RWPE1 (cell line): Measurements from ENCODE around the gene KRT24.

Experiments
- CTCF ChIA-PET: fragments of 350-600 bp; sonication (Branson Sonifier 250); formaldehyde crosslinking; extraction: SDS; loops from one replicate; lab custom pipeline; 2021; lab: Yijun Ruan, JAX
- POLR2A ChIA-PET: fragments of 400-600 bp; formaldehyde crosslinking; extraction: SDS; loops from one replicate; lab custom pipeline; 2020; ENCODE audit warnings: antibody characterized with exemption; ENCODE audit not compliant: low non-redundant PET; lab: Yijun Ruan, JAX
- DNase-seq: peaks from one replicate; pipeline ENCODE4 v3.0.0; 2012; ENCODE audit warnings: low spot score
- H3K27ac ChIP-seq: fragments of 450-650 bp; 2 replicates; pipeline ENCODE4 v1.5.1; 2017
- CTCF ChIP-seq: fragments of 450-650 bp; conservative IDR thresholded peaks from 2 replicates; pipeline ENCODE4 v1.5.1; 2017; ENCODE audit warnings: low read depth, mild to moderate bottlenecking

The KRT24 gene

GRCh38 chr17:40699853-40700252 is 3.7 kb downstream of the KRT24 start:
- POLR2A ChIA-PET, result no interaction called here

DNA sequence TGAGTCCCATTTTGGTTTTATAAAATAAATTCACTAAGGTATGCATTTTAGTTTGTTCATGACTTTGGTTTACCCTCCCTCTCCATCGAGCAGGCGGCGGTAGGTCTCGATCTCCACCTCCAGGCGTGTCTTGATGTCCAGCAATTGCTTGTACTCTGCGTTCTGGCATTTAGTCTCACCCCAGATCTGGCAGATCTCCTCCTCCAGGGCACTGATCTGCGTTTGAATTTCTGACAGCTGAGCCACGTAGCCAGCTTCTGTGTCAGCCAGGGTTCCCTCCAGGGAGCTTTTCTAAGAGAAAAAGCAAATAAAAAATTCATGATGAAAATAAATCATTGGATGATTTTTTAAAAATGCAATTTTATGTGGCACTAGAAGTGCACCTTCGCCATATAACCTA is 4.2 kb downstream of the KRT24 start:
- CTCF ChIA-PET, result no interaction called here
- DNase-seq, result no peak
- POLR2A ChIA-PET, result no interaction called here
- H3K27ac ChIP-seq, result no peak overlapping the region
- no peak for TF ChIP-seq CTCF

More at GRCh38 chr17:40699853-40700252, 3.7 kb downstream of the KRT24 start:
- no peak for DNase-seq
- no peak for TF ChIP-seq CTCF
- no peak overlapping the region for H3K27ac ChIP-seq
- CTCF ChIA-PET, result no interaction called here

GRCh38 chr17:40697297-40697696 is 6.3 kb downstream of the KRT24 start:
- CTCF ChIA-PET, result interaction anchor here (0.7 to 1.1 kb wide), 3 partner anchors 39 to 82 kb away, joined by 3 to 4 read pairs (median 3); no protein-coding TSS in a partner anchor
- POLR2A ChIA-PET, result no interaction called here
- TF ChIP-seq CTCF, result no peak
- no peak overlapping the region for H3K27ac ChIP-seq
- no peak for DNase-seq

GRCh38 chr17:40696651-40697072 is 6.9 kb downstream of the KRT24 start:
- CTCF ChIA-PET, result no interaction called here
- no peak overlapping the region for H3K27ac ChIP-seq
- no peak for TF ChIP-seq CTCF
- POLR2A ChIA-PET, result no interaction called here
- DNase-seq, result no peak

DNA sequence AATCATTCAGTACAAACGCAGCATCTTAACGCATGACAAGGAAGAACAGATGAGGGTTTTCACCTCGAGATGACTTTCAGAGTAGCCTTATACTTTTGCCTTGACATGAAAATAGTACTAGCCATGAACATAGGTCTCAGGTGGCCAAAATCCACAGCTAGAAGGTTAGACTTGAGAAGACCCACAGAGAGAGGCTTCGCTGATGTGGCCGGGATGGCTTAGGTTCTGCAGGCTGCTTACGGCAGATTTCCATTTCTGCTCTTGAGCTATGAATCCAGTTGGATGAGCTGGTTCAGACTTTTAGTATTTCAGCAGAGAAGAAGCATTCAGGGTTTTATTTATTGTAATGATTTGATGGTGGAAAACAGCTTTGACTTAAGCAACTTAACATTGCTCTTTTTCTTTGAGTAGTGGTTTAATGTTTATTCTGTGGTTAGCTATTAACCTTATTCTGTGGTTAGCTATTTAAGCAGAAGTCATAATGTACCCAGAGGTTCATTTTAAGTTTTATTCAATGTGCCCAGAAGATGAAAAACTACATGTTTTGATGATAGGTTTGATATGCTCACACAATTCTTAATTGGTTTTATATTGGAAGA is 7.6 kb downstream of the KRT24 start:
- CTCF ChIA-PET, result no interaction called here
- no peak for TF ChIP-seq CTCF
- no peak overlapping the region for H3K27ac ChIP-seq
- DNase-seq, result no peak
- POLR2A ChIA-PET, result no interaction called here

GRCh38 chr17:40694584-40694983 is 9.0 kb downstream of the KRT24 start:
- DNase-seq, result no peak
- no peak overlapping the region for H3K27ac ChIP-seq
- POLR2A ChIA-PET, result interaction anchor here (1.8 kb wide), 1 partner anchor 48 kb away, joined by 5 read pairs; no protein-coding TSS in a partner anchor
- CTCF ChIA-PET, result interaction anchor here (0.6 kb wide), 1 partner anchor 24 kb away, joined by 3 read pairs; no protein-coding TSS in a partner anchor
- TF ChIP-seq CTCF, result no peak
